ENCODE data around the gene CASZ1.

- TF ChIP-seq POLR2AphosphoS5 (IDR thresholded peaks at IDR 0.05; ENCODE audit: low read depth) (no peak), GABPA (IDR thresholded peaks at IDR 0.05; ENCODE audit: low read depth) (no peak), REST (IDR thresholded peaks at IDR 0.05; ENCODE audit: insufficient replicate concordance, low read depth) (no peak)
- TF ChIP-seq, protein P1, sequence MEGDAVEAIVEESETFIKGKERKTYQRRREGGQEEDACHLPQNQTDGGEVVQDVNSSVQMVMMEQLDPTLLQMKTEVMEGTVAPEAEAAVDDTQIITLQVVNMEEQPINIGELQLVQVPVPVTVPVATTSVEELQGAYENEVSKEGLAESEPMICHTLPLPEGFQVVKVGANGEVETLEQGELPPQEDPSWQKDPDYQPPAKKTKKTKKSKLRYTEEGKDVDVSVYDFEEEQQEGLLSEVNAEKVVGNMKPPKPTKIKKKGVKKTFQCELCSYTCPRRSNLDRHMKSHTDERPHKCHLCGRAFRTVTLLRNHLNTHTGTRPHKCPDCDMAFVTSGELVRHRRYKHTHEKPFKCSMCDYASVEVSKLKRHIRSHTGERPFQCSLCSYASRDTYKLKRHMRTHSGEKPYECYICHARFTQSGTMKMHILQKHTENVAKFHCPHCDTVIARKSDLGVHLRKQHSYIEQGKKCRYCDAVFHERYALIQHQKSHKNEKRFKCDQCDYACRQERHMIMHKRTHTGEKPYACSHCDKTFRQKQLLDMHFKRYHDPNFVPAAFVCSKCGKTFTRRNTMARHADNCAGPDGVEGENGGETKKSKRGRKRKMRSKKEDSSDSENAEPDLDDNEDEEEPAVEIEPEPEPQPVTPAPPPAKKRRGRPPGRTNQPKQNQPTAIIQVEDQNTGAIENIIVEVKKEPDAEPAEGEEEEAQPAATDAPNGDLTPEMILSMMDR (IDR thresholded peaks at IDR 0.05; ENCODE audit: insufficient read depth, low read length), result no peak
Observed at GRCh38 chr1:10617931-10618885, 178.2 kb downstream of the CASZ1 start.
